Chondrocyte (in vitro differentiated cells): Measurements from ENCODE around the gene DPP4. TPM values are rescaled to one million over a fixed set of nuclear protein-coding genes. Genes with fewer than 3 reads are reported as not detected.

ENCODE experiments used
- DNase-seq: peaks from one replicate; pipeline ENCODE4 v3.0.0; 2021; ENCODE audit warnings: mixed read lengths, low spot score
- H3K27ac Mint-ChIP-seq: one replicate; pipeline ENCODE4 v1.8.0; 2021; ENCODE audit warnings: mild to moderate bottlenecking, moderate library complexity, mixed read lengths; ENCODE audit not compliant: unreplicated experiment
- H3K27me3 Mint-ChIP-seq: 2 replicates; pipeline ENCODE4 v1.8.0; 2021; ENCODE audit warnings: low read depth, mixed read lengths
- H3K36me3 Mint-ChIP-seq: 2 replicates; pipeline ENCODE4 v1.8.0; 2021; ENCODE audit warnings: low read depth, mixed read lengths
- H3K4me1 Mint-ChIP-seq: 2 replicates; pipeline ENCODE4 v1.8.0; 2021; ENCODE audit warnings: low read depth, mild to moderate bottlenecking, mixed read lengths
- H3K4me3 Mint-ChIP-seq: one replicate; pipeline ENCODE4 v1.8.0; 2021; ENCODE audit warnings: mild to moderate bottlenecking, moderate library complexity, mixed read lengths; ENCODE audit not compliant: unreplicated experiment
- H3K9me3 Mint-ChIP-seq: 2 replicates; pipeline ENCODE4 v1.8.0; 2021; ENCODE audit warnings: low read depth, mixed read lengths
- CTCF ChIP-seq: fragments of 200-600 bp; sonication (generic); IDR thresholded peaks from 2 replicates; pipeline ENCODE4 v1.5.0; 2021; ENCODE audit warnings: antibody characterized with exemption, mild to moderate bottlenecking, moderate library complexity
- total RNA-seq: library from RNA; stranded (reverse); gene quantifications from 3 replicates; pipeline ENCODE4 v1.2.1, GENCODE V29; 2021

Gene DPP4
- total RNA-seq, 1 donor from 2014 or later: 0.42 TPM

DNA sequence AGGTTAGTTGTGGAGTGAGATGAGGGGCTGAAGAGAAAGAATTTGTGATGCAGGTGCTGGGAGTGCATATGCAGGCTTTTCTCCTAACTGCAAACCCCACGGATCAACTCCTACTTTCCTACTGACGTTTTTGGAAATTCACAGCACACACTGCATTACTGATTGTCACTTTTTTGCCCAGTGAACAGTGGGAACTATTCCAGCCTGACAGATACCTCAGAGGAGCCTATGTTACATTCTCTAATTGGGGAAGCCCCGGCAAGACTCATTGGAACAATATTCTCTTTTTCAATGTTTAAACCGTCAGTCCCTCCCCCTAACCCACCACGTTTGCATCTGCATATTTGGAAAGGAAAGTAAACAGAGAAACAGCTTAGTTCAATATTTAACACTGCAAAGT lies 126.2 kb downstream of the DPP4 start:
- H3K27ac Mint-ChIP-seq: no peak overlapping the region
- DNase-seq: no peak
- no peaks in the 10 kb centered on the region for H3K4me1 Mint-ChIP-seq
- H3K4me3 Mint-ChIP-seq: no peak overlapping the region
- no peaks in the 10 kb centered on the region for H3K36me3 Mint-ChIP-seq
- TF ChIP-seq CTCF: no peak
- H3K27me3 Mint-ChIP-seq: peaks cover 34% of the 10 kb centered on the region
- H3K9me3 Mint-ChIP-seq: no peaks in the 10 kb centered on the region

- no peak for DNase-seq
- H3K9me3 Mint-ChIP-seq: no peaks in the 10 kb centered on the region
- TF ChIP-seq CTCF: no peak
- no peaks in the 10 kb centered on the region for H3K4me1 Mint-ChIP-seq
- H3K27me3 Mint-ChIP-seq: peaks cover 35% of the 10 kb centered on the region
- H3K36me3 Mint-ChIP-seq: no peaks in the 10 kb centered on the region
- H3K4me3 Mint-ChIP-seq: no peak overlapping the region
- no peak overlapping the region for H3K27ac Mint-ChIP-seq
These were observed 126.6 kb downstream of the DPP4 start for GRCh38 chr2:161947406-161947805.

- no peaks in the 10 kb centered on the region for H3K36me3 Mint-ChIP-seq
- no peaks in the 10 kb centered on the region for H3K4me1 Mint-ChIP-seq
- H3K9me3 Mint-ChIP-seq: no peaks in the 10 kb centered on the region
- peaks cover 38% of the 10 kb centered on the region for H3K27me3 Mint-ChIP-seq
- H3K4me3 Mint-ChIP-seq: no peak overlapping the region
- peak; percentile 91 for TF ChIP-seq CTCF
- DNase-seq: no peak
- no peak overlapping the region for H3K27ac Mint-ChIP-seq
These were observed 127.4 kb downstream of the DPP4 start for GRCh38 chr2:161946489-161947107.

DNA sequence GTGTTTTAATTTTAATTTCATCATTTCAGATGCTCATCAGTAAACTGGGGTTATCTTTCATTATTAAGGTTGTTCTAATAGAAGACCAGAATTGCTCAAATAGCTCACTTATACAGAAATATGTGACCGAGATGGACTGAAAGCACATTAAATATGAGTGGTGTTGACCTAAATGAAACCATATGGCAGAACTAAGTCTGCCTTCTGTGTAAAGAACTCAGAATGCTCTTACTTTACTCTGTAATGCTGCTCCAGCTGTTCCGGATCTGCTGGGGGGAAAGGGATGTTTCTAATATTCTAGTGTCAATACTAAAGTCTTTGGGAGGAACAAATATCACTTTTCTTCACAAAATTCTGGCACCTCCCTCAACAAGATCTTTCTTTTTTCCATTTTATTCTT lies 131.0 kb downstream of the DPP4 start:
- H3K27ac Mint-ChIP-seq: no peak overlapping the region
- TF ChIP-seq CTCF: no peak
- no peak for DNase-seq
- no peaks in the 10 kb centered on the region for H3K36me3 Mint-ChIP-seq
- peaks cover 50% of the 10 kb centered on the region for H3K27me3 Mint-ChIP-seq
- H3K9me3 Mint-ChIP-seq: no peaks in the 10 kb centered on the region
- no peak overlapping the region for H3K4me3 Mint-ChIP-seq
- no peaks in the 10 kb centered on the region for H3K4me1 Mint-ChIP-seq

Other genes with a start within 250 kb of the DPP4 start
- gene GCG, start 78.0 kb upstream of the DPP4 start, total RNA-seq: 0.31 TPM in 1 of 3 replicates, not detected in the others
- gene FAP, start 169.2 kb upstream of the DPP4 start, total RNA-seq: 163 to 205 TPM (median 171 TPM) in 3 replicates
- 1.8 to 4.2 TPM (median 2.1 TPM) in 3 replicates for gene IFIH1, start 244.5 kb upstream of the DPP4 start, total RNA-seq